Measurements from ENCODE around the gene GOLGA6L26. TPM values are rescaled to one million over a fixed set of nuclear protein-coding genes. Genes with fewer than 3 reads are reported as not detected.
A peak's percentile ranks its signal among the peaks of the same experiment; 100 is the strongest.
"Not testable (repeated sequence)": the region's sequence is repeated elsewhere in the genome, so short reads cannot be mapped to it uniquely, and the experiment has no call there.

Gene GOLGA6L26
- total RNA-seq, result 0.18 TPM
- polyA plus RNA-seq (ENCODE audit: insufficient read depth in 1 of 8, insufficient read length in 8 of 8, low replicate concordance in 1 of 8), result not detected
- long read RNA-seq, donor 1, result 0 reads
- long read RNA-seq, donor 2, result 0 reads
- long read RNA-seq, donor 3, result 0 reads
- long read RNA-seq, donor 4, result 0 reads
- long read RNA-seq, donor 5, result 0 reads
- long read RNA-seq, donor 6, result 0 reads
- long read RNA-seq, donor 7, result 0 reads
- long read RNA-seq, donor 8, result 0 reads
- long read RNA-seq, donor 9, result 0 reads
- long read RNA-seq, donor 10, result 0 reads
- long read RNA-seq, donor 11, result 0 reads

GRCh38 chr15:23334096-23334495, at the start of gene GOLGA6L26:
Gene GOLGA6L26, minus strand, starts transcription at chr15:23334196. Its CDS starts 61 bp downstream, at chr15:23334135.
- H3K4me3 ChIP-seq (ENCODE audit: low read length); H3K27me3 ChIP-seq (ENCODE audit: control insufficient read depth, insufficient read depth, low read length); H3K9me3 ChIP-seq (replicated peaks; ENCODE audit: control insufficient read depth, low read depth, low read length); H3K4me1 ChIP-seq (ENCODE audit: control insufficient read depth, insufficient read depth, low read length); H3K27ac ChIP-seq (ENCODE audit: low read length); H3K36me3 ChIP-seq (ENCODE audit: control insufficient read depth, insufficient read depth, low read length); DNase-seq: not testable (repeated sequence)
- WGBS (ENCODE audit: insufficient coverage), result no CpG with 5 or more reads among the region's 7 CpGs

GRCh38 chr15:23381192-23381591, 47.2 kb upstream of the GOLGA6L26 start:
- H3K4me1 ChIP-seq (ENCODE audit: control insufficient read depth, insufficient read depth, low read length); H3K27me3 ChIP-seq (ENCODE audit: control insufficient read depth, insufficient read depth, low read length); H3K27ac ChIP-seq (ENCODE audit: low read length); H3K4me3 ChIP-seq (ENCODE audit: low read length); H3K9me3 ChIP-seq (replicated peaks; ENCODE audit: control insufficient read depth, low read depth, low read length); DNase-seq; H3K36me3 ChIP-seq (ENCODE audit: control insufficient read depth, insufficient read depth, low read length): not testable (repeated sequence)
- 33% methylated on average over 3 of the region's 7 CpGs for WGBS (ENCODE audit: insufficient coverage)

GRCh38 chr15:23380700-23381099, 46.7 kb upstream of the GOLGA6L26 start:
- H3K36me3 ChIP-seq (ENCODE audit: control insufficient read depth, insufficient read depth, low read length); H3K4me1 ChIP-seq (ENCODE audit: control insufficient read depth, insufficient read depth, low read length); H3K9me3 ChIP-seq (replicated peaks; ENCODE audit: control insufficient read depth, low read depth, low read length); H3K27me3 ChIP-seq (ENCODE audit: control insufficient read depth, insufficient read depth, low read length); H3K27ac ChIP-seq (ENCODE audit: low read length); DNase-seq; H3K4me3 ChIP-seq (ENCODE audit: low read length): not testable (repeated sequence)
- 86% methylated on average over 1 of the region's 4 CpGs for WGBS (ENCODE audit: insufficient coverage)

GRCh38 chr15:23378946-23379345, 45.0 kb upstream of the GOLGA6L26 start:
- not testable (repeated sequence) for H3K9me3 ChIP-seq (replicated peaks; ENCODE audit: control insufficient read depth, low read depth, low read length); H3K4me3 ChIP-seq (ENCODE audit: low read length); DNase-seq; H3K36me3 ChIP-seq (ENCODE audit: control insufficient read depth, insufficient read depth, low read length); H3K4me1 ChIP-seq (ENCODE audit: control insufficient read depth, insufficient read depth, low read length); H3K27me3 ChIP-seq (ENCODE audit: control insufficient read depth, insufficient read depth, low read length); H3K27ac ChIP-seq (ENCODE audit: low read length)
- 90% methylated on average over 8 of the region's 13 CpGs for WGBS (ENCODE audit: insufficient coverage)

GRCh38 chr15:23374226-23374625, 40.2 kb upstream of the GOLGA6L26 start:
- not testable (repeated sequence) for H3K36me3 ChIP-seq (ENCODE audit: control insufficient read depth, insufficient read depth, low read length); H3K9me3 ChIP-seq (replicated peaks; ENCODE audit: control insufficient read depth, low read depth, low read length); H3K27me3 ChIP-seq (ENCODE audit: control insufficient read depth, insufficient read depth, low read length); H3K4me3 ChIP-seq (ENCODE audit: low read length); DNase-seq; H3K4me1 ChIP-seq (ENCODE audit: control insufficient read depth, insufficient read depth, low read length); H3K27ac ChIP-seq (ENCODE audit: low read length)
- no CpG with 5 or more reads among the region's 11 CpGs for WGBS (ENCODE audit: insufficient coverage)

GRCh38 chr15:23372891-23373600, 39.0 kb upstream of the GOLGA6L26 start:
- not testable (repeated sequence) for H3K4me3 ChIP-seq (ENCODE audit: low read length); H3K27ac ChIP-seq (ENCODE audit: low read length); H3K36me3 ChIP-seq (ENCODE audit: control insufficient read depth, insufficient read depth, low read length); H3K4me1 ChIP-seq (ENCODE audit: control insufficient read depth, insufficient read depth, low read length); DNase-seq; H3K27me3 ChIP-seq (ENCODE audit: control insufficient read depth, insufficient read depth, low read length); H3K9me3 ChIP-seq (replicated peaks; ENCODE audit: control insufficient read depth, low read depth, low read length)
- WGBS (ENCODE audit: insufficient coverage), result 93% methylated on average over 10 of the region's 40 CpGs

- 20% methylated on average over 1 of the region's 15 CpGs for WGBS (ENCODE audit: insufficient coverage)
- H3K27ac ChIP-seq (ENCODE audit: low read length), result no peak overlapping the region
- DNase-seq, result peak; percentile 7
Measured at GRCh38 chr15:23372284-23372683, 38.3 kb upstream of the GOLGA6L26 start.

GRCh38 chr15:23371868-23372267, 37.9 kb upstream of the GOLGA6L26 start:
- H3K9me3 ChIP-seq (replicated peaks; ENCODE audit: control insufficient read depth, low read depth, low read length); H3K27ac ChIP-seq (ENCODE audit: low read length); H3K36me3 ChIP-seq (ENCODE audit: control insufficient read depth, insufficient read depth, low read length); H3K27me3 ChIP-seq (ENCODE audit: control insufficient read depth, insufficient read depth, low read length); H3K4me1 ChIP-seq (ENCODE audit: control insufficient read depth, insufficient read depth, low read length); H3K4me3 ChIP-seq (ENCODE audit: low read length); DNase-seq: not testable (repeated sequence)
- no CpG with 5 or more reads among the region's 3 CpGs for WGBS (ENCODE audit: insufficient coverage)

More at GRCh38 chr15:23372284-23372683, 38.3 kb upstream of the GOLGA6L26 start:
- Histone ChIP-seq H3K27me3 (ENCODE audit: control insufficient read depth, insufficient read depth, low read length) (no peaks in the 10 kb centered on the region), H3K9me3 (replicated peaks; ENCODE audit: control insufficient read depth, low read depth, low read length) (no peaks in the 10 kb centered on the region), H3K4me3 (ENCODE audit: low read length) (no peak overlapping the region), H3K36me3 (ENCODE audit: control insufficient read depth, insufficient read depth, low read length) (no peaks in the 10 kb centered on the region), H3K4me1 (ENCODE audit: control insufficient read depth, insufficient read depth, low read length) (no peaks in the 10 kb centered on the region)

- H3K4me3 ChIP-seq (ENCODE audit: low read length); H3K9me3 ChIP-seq (replicated peaks; ENCODE audit: control insufficient read depth, low read depth, low read length): not testable (repeated sequence)
Measured at GRCh38 chr15:23371134-23371533, 37.1 kb upstream of the GOLGA6L26 start.

GRCh38 chr15:23370578-23370977, 36.6 kb upstream of the GOLGA6L26 start:
- WGBS (ENCODE audit: insufficient coverage), result no CpG with 5 or more reads among the region's 2 CpGs

More at GRCh38 chr15:23371134-23371533, 37.1 kb upstream of the GOLGA6L26 start:
- not testable (repeated sequence) for H3K27ac ChIP-seq (ENCODE audit: low read length); H3K27me3 ChIP-seq (ENCODE audit: control insufficient read depth, insufficient read depth, low read length); H3K36me3 ChIP-seq (ENCODE audit: control insufficient read depth, insufficient read depth, low read length); H3K4me1 ChIP-seq (ENCODE audit: control insufficient read depth, insufficient read depth, low read length); DNase-seq
- WGBS (ENCODE audit: insufficient coverage), result no CpG with 5 or more reads among the region's 4 CpGs

More at GRCh38 chr15:23370578-23370977, 36.6 kb upstream of the GOLGA6L26 start:
- Histone ChIP-seq H3K9me3 (replicated peaks; ENCODE audit: control insufficient read depth, low read depth, low read length) (no peaks in the 10 kb centered on the region), H3K27ac (ENCODE audit: low read length) (no peak overlapping the region), H3K4me1 (ENCODE audit: control insufficient read depth, insufficient read depth, low read length) (no peaks in the 10 kb centered on the region), H3K27me3 (ENCODE audit: control insufficient read depth, insufficient read depth, low read length) (no peaks in the 10 kb centered on the region), H3K4me3 (ENCODE audit: low read length) (no peak overlapping the region), H3K36me3 (ENCODE audit: control insufficient read depth, insufficient read depth, low read length) (no peaks in the 10 kb centered on the region)
- no peak for DNase-seq

Measured in muscle of leg (tissue), 16 donors.